HepG2 (cell line): Measurements from ENCODE around the gene CPPED1. TPM values are rescaled to one million over a fixed set of nuclear protein-coding genes. Genes with fewer than 3 reads are reported as not detected.

Experiments
- ATAC-seq: fragments of 200-7000 bp; cut with Tn5 transposase; 3 replicates; pipeline ENCODE4 v1.9.1; 2020; ENCODE audit warnings: mild to moderate bottlenecking, moderate library complexity
- BruUV-seq: library from RNA; stranded (reverse); fragments of 400-500 nt; replicated peaks from 2 replicates; lab custom pipeline; 2021; lab: Mats Ljungman, UMichigan
- CTCF ChIA-PET: fragments of 300-600 bp; formaldehyde crosslinking; extraction: SDS; loops from one replicate; lab custom pipeline; 2021; ENCODE audit warnings: low total read pairs, inconsistent platforms, low intra/inter-chr PET ratio; lab: Yijun Ruan, JAX
- POLR2A ChIA-PET: fragments of 350-600 bp; sonication (Branson Sonifier 250); formaldehyde crosslinking; loops from one replicate; lab custom pipeline; 2020; ENCODE audit warnings: antibody characterized with exemption, inconsistent platforms; lab: Yijun Ruan, JAX
- DNase-seq: peaks from one replicate; pipeline ENCODE4 v3.0.0-alpha.2; 2015; ENCODE audit warnings: low spot score
- FAIRE-seq: peaks from 3 replicates; lab custom pipeline; 2011; peaks lifted over from hg19 to GRCh38; lab: Jason Lieb, UNC
- H2AFZ ChIP-seq: one replicate; pipeline ENCODE4 v1.6.1; 2011; ENCODE audit warnings: low read length, inconsistent platforms
- H3K27ac ChIP-seq: fragments of 300-600 bp; 3 replicates; pipeline ENCODE4 v1.8.0; 2011; ENCODE audit warnings: mixed run types, mild to moderate bottlenecking, mixed read lengths, low read length, inconsistent platforms; ENCODE audit not compliant: insufficient read depth; ENCODE audit errors: extremely low read length
- H3K27me3 ChIP-seq, 2 experiments: fragments of 200-600 bp in 1 of 2; 2 replicates in 1 of 2; 3 replicates in 1 of 2; pipeline versions ENCODE4 v1.6.0 to v1.8.0; 2011; ENCODE audit warnings: low read length in 2 of 2, mild to moderate bottlenecking in 2 of 2, moderate library complexity in 2 of 2, inconsistent platforms in 1 of 2; ENCODE audit not compliant: insufficient read depth in 2 of 2, control insufficient read depth in 1 of 2
- H3K36me3 ChIP-seq, 2 experiments: fragments of 200-600 bp in 1 of 2; replicated peaks in 1 of 2; 2 replicates in 1 of 2; 3 replicates in 1 of 2; pipeline versions ENCODE4 v1.5.1 to v1.8.0; 2011; ENCODE audit warnings: low read length in 2 of 2, inconsistent platforms in 1 of 2; ENCODE audit not compliant: insufficient read depth in 2 of 2, control insufficient read depth in 1 of 2
- H3K4me1 ChIP-seq: 2 replicates; pipeline ENCODE4 v1.5.1; 2012; ENCODE audit warnings: low read length, inconsistent platforms; ENCODE audit not compliant: insufficient read depth
- H3K4me2 ChIP-seq: 2 replicates; pipeline ENCODE4 v1.6.0; 2011; ENCODE audit warnings: low read depth, low read length, inconsistent platforms
- H3K4me3 ChIP-seq, 3 experiments: fragments of 200-600 bp in 1 of 3; sonication (generic), shearing (Covaris generic) in 1 of 3; replicated peaks in 1 of 3; 2 replicates each; pipeline ENCODE4 v1.5.1; 2011 to 2016; ENCODE audit warnings: low read length in 3 of 3, inconsistent platforms in 2 of 3, low read depth in 2 of 3, mild to moderate bottlenecking in 2 of 3, control low read depth in 1 of 3, mixed read lengths in 1 of 3; ENCODE audit not compliant: insufficient read depth in 1 of 3
- H3K79me2 ChIP-seq: one replicate; pipeline ENCODE4 v1.6.1; 2011; ENCODE audit warnings: low read length, inconsistent platforms; ENCODE audit not compliant: insufficient read depth
- H3K9ac ChIP-seq: 2 replicates; pipeline ENCODE4 v1.6.0; 2011; ENCODE audit warnings: mild to moderate bottlenecking, low read depth, low read length, inconsistent platforms; ENCODE audit not compliant: insufficient read depth
- H3K9me3 ChIP-seq: 2 replicates; pipeline ENCODE4 v1.5.1; 2012; ENCODE audit warnings: mild to moderate bottlenecking, low read length
- H4K20me1 ChIP-seq: 2 replicates; pipeline ENCODE4 v1.6.0; 2011; ENCODE audit warnings: inconsistent platforms, mild to moderate bottlenecking, low read length, moderate library complexity; ENCODE audit not compliant: insufficient read depth
- DMAP1 ChIP-seq: IDR thresholded peaks from 2 replicates; pipeline ENCODE4 v1.6.1; 2016
- NFIB ChIP-seq: sonication (generic); formaldehyde crosslinking; IDR thresholded peaks from 2 replicates; pipeline ENCODE4 v1.9.0; 2021; ENCODE audit warnings: missing genetic modification reagents, mild to moderate bottlenecking, borderline replicate concordance
- PLRG1 ChIP-seq: fragments of 450-650 bp; conservative IDR thresholded peaks from 2 replicates; pipeline ENCODE4 v1.6.1; 2016
- SSRP1 ChIP-seq: IDR thresholded peaks from 2 replicates; pipeline ENCODE4 v1.6.1; 2016; ENCODE audit warnings: control low read depth
- THAP11 ChIP-seq: IDR thresholded peaks from 2 replicates; pipeline ENCODE4 v1.6.1; 2016; ENCODE audit warnings: missing biosample characterization, missing genetic modification reagents
- ZNF12 ChIP-seq: sonication (generic); formaldehyde crosslinking; IDR thresholded peaks from 2 replicates; pipeline ENCODE4 v1.5.0; 2020; ENCODE audit warnings: missing genetic modification reagents
- ZNF564 ChIP-seq: sonication (generic); formaldehyde crosslinking; IDR thresholded peaks from 2 replicates; pipeline ENCODE4 v1.8.1; 2023; ENCODE audit warnings: mild to moderate bottlenecking, missing genetic modification reagents
- WGBS: methylation state at CpG from one replicate; pipeline ENCODE4 v1.1.6; 2017; ENCODE audit warnings: low lambda C conversion rate; 5-methylcytosine and 5-hydroxymethylcytosine counted together
- in situ Hi-C: cut with HindIII; loops from 2 replicates; pipeline ENCODE4 v1.10.0; 2017; ENCODE audit warnings: low pct_unique_long_range_greater_than_20kb; ENCODE audit not compliant: extremely low pct_ligation_motif_present
- intact Hi-C: fragments of 100-400 bp; cut with micrococcal nuclease; formaldehyde crosslinking; loops from one replicate; pipeline ENCODE4 v1.10.0; 2022; ENCODE audit not compliant: unreplicated experiment
- polyA plus RNA-seq, 8 experiments: library from polyadenylated mRNA; depleted of rRNA in 3 of 8; stranded (reverse) in 7 of 8; unstranded in 1 of 8; fragments of >200 nt; fragmentation: Illumina TruSeq in 4 of 8; extraction: Trizol in 4 of 8; gene quantifications; 2 replicates each; pipeline versions ENCODE4 v1.2.1 to v1.2.3, GENCODE V29; 2011 to 2016; ENCODE audit warnings: low read depth in 4 of 8, missing spikeins in 1 of 8, mixed read lengths in 1 of 8; ENCODE audit not compliant: insufficient read depth in 1 of 8
- total RNA-seq, 5 experiments: library from RNA; depleted of rRNA; stranded (reverse); fragments of >200 nt; fragmentation: Illumina TruSeq; extraction: Trizol; gene quantifications; 2 replicates each; pipeline ENCODE4 v1.2.3, GENCODE V29; 2016; ENCODE audit warnings: low read depth in 1 of 5
- TF ChIP-seq, protein P1 (sequence below): IDR thresholded peaks from 2 replicates; pipeline ENCODE4 v1.6.1; 2012; ENCODE audit warnings: low read length, improper control_type of control experiment

CPPED1 gene
- total and polyA plus RNA-seq, 2 of the 13 experiments (the other 11 are each of a cell fraction or from before 2014, with no cell fraction given) = 66.6 to 71.3 TPM

DNA sequence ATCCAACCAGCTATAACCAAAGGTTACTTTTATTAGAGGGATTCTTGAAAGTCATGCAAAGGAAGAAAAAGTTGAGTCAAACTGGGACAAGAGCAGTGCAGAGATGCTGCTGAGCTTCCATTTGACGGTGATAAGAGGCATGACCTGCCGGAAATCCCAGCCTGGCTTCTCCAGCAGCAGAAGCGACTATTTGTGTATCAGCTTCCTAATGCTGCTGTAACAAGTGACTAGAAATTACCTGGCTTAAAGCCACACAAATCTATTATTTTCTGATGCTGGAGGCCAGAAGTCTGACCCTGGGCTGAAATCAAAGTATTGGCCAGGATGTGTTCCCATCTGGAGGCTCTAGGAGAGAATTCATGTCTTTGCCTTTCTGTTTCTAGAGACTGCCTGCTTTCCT is 41.6 kb upstream of the CPPED1 start:
- H3K27ac ChIP-seq = no peak overlapping the region
- ChIA-PET POLR2A (no interaction called here), CTCF (no interaction called here)
- TF ChIP-seq ZNF564 (no peak), SSRP1 (no peak), DMAP1 (CRISPR knock-in tag) (no peak), NFIB (CRISPR knock-in tag) (no peak), ZNF12 (CRISPR knock-in tag) (peak; percentile 90), THAP11 (CRISPR knock-in tag) (no peak), PLRG1 (no peak)
- TF ChIP-seq, protein P1, sequence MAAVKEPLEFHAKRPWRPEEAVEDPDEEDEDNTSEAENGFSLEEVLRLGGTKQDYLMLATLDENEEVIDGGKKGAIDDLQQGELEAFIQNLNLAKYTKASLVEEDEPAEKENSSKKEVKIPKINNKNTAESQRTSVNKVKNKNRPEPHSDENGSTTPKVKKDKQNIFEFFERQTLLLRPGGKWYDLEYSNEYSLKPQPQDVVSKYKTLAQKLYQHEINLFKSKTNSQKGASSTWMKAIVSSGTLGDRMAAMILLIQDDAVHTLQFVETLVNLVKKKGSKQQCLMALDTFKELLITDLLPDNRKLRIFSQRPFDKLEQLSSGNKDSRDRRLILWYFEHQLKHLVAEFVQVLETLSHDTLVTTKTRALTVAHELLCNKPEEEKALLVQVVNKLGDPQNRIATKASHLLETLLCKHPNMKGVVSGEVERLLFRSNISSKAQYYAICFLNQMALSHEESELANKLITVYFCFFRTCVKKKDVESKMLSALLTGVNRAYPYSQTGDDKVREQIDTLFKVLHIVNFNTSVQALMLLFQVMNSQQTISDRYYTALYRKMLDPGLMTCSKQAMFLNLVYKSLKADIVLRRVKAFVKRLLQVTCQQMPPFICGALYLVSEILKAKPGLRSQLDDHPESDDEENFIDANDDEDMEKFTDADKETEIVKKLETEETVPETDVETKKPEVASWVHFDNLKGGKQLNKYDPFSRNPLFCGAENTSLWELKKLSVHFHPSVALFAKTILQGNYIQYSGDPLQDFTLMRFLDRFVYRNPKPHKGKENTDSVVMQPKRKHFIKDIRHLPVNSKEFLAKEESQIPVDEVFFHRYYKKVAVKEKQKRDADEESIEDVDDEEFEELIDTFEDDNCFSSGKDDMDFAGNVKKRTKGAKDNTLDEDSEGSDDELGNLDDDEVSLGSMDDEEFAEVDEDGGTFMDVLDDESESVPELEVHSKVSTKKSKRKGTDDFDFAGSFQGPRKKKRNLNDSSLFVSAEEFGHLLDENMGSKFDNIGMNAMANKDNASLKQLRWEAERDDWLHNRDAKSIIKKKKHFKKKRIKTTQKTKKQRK = no peak
- TF ChIP-seq, all 625 proteins: peak for 1
- no peak for ATAC-seq
- 10% methylated on average over 3 of the region's 3 CpGs for WGBS
- Histone ChIP-seq H4K20me1 (no peaks in the 10 kb centered on the region), H3K4me2 (no peak overlapping the region), H2AFZ (no peak overlapping the region), H3K9me3 (no peaks in the 10 kb centered on the region), H3K4me3 (no peak overlapping the region), H3K4me1 (no peaks in the 10 kb centered on the region), H3K79me2 (no peaks in the 10 kb centered on the region), H3K36me3 (no peaks in the 10 kb centered on the region), H3K27me3 (no peaks in the 10 kb centered on the region; a peak in 1 of 5 replicates), H3K9ac (no peak overlapping the region)
- BruUV-seq = no TSS peak
- in situ Hi-C loops = no loop called here
- DNase-seq = no peak
- intact Hi-C loops = no loop called here
- no peak for FAIRE-seq
